Natural killer cell (primary cell): ENCODE data around the gene DMAC2L. TPM values are rescaled to one million over a fixed set of nuclear protein-coding genes. Genes with fewer than 3 reads are reported as not detected.

Experiments
- ATAC-seq, 3 donors: fragments of 150-1000 bp in 2 of 3; fragments of 200-7000 bp in 1 of 3; cut with Tn5 transposase; 1 replicate in 1 of 3; 2 replicates in 2 of 3; pipeline ENCODE4 v1.10.0; 2021; ENCODE audit warnings: mild to moderate bottlenecking in 2 of 3, moderate library complexity in 2 of 3
- DNase-seq, 2 donors: peaks; one replicate each; pipeline versions ENCODE4 v3.0.0 to v3.0.0-alpha.2; 2013 to 2021; ENCODE audit warnings: mixed read lengths in 1 of 2
- H3K27ac ChIP-seq: one replicate; pipeline ENCODE4 v1.5.1; 2013; ENCODE audit warnings: mild to moderate bottlenecking, low read length
- H3K27me3 ChIP-seq: one replicate; pipeline ENCODE4 v1.6.1; 2013; ENCODE audit warnings: low read length; ENCODE audit not compliant: control insufficient read depth, insufficient read depth
- H3K36me3 ChIP-seq: one replicate; pipeline ENCODE4 v1.6.1; 2013; ENCODE audit warnings: low read length; ENCODE audit not compliant: control insufficient read depth, insufficient read depth
- H3K4me1 ChIP-seq: one replicate; pipeline ENCODE4 v1.6.1; 2013; ENCODE audit warnings: low read length; ENCODE audit not compliant: control insufficient read depth, insufficient read depth
- H3K4me3 ChIP-seq: one replicate; pipeline ENCODE4 v1.5.1; 2013; ENCODE audit warnings: low read length
- H3K9me3 ChIP-seq: one replicate; pipeline ENCODE4 v1.6.1; 2013; ENCODE audit warnings: low read length; ENCODE audit not compliant: control insufficient read depth, insufficient read depth
- H3K27ac Mint-ChIP-seq, 2 donors: one replicate each; pipeline ENCODE4 v1.8.0; 2022; ENCODE audit warnings: mild to moderate bottlenecking in 2 of 2, mixed read lengths in 2 of 2, moderate library complexity in 1 of 2
- H3K27me3 Mint-ChIP-seq, 2 donors: one replicate each; pipeline ENCODE4 v1.8.0; 2022; ENCODE audit warnings: low read depth in 2 of 2, mixed read lengths in 2 of 2
- H3K36me3 Mint-ChIP-seq: one replicate; pipeline ENCODE4 v1.8.0; 2022; ENCODE audit warnings: mixed read lengths
- H3K4me1 Mint-ChIP-seq, 2 donors: one replicate each; pipeline ENCODE4 v1.8.0; 2022; ENCODE audit warnings: mixed read lengths in 2 of 2
- H3K4me3 Mint-ChIP-seq: one replicate; pipeline ENCODE4 v1.8.0; 2022; ENCODE audit warnings: mild to moderate bottlenecking, moderate library complexity, mixed read lengths
- H3K9me3 Mint-ChIP-seq, 2 donors: one replicate each; pipeline ENCODE4 v1.8.0; 2022; ENCODE audit warnings: mixed read lengths in 2 of 2
- WGBS: methylation state at CpG from one replicate; pipeline ENCODE4 v1.1.7; 2013; ENCODE audit warnings: missing lambda C conversion rate; ENCODE audit not compliant: insufficient coverage; 5-methylcytosine and 5-hydroxymethylcytosine counted together
- intact Hi-C: fragments of 100-400 bp; cut with micrococcal nuclease; formaldehyde crosslinking; loops from one replicate; pipeline ENCODE4 v1.14.2; 2022
- total RNA-seq, 4 donors: library from RNA; stranded (reverse); fragments of 120-200 nt in 1 of 4; gene quantifications; one replicate each; pipeline versions ENCODE4 v1.2.3 to v1.2.4, GENCODE V29; 2013 to 2022
- TF ChIP-seq, protein P1 (sequence below): fragments of 200-600 bp; IDR thresholded peaks from one replicate; pipeline ENCODE4 v1.8.0; 2022; ENCODE audit warnings: antibody characterized with exemption

The DMAC2L gene
- total RNA-seq, 3 donors from 2014 or later (not counting 1 experiment from before 2014, with no cell fraction given): 24.7 to 28.7 (median 25.0) TPM

DNA sequence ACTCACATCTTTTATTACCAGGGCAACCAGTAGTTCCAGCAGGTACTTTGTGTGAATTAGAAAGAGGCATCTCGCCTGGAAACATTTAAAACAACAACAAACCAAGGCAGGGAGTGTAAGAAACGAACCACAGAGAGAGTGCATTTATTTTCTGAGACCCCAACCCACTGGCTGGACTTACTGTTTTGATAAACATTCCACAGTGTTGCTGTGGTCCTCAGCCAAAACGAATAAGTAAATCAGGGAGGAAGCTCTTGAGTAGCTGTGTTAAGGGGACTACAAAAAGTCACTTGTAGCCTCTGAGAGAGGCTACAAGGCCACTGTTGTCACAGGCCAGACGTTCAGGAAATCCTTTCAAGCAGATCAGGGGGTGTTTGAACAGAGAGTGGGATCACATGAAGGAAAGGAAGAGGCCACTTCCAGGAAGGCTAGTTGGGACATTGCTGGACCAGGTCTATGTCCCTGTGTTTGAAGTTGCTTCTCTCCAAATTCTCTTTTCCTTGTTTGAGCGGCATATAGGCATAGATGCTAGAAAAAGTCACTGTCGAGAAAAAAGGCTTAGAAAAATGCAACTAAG, 33.8 kb downstream of the DMAC2L start:
- Histone ChIP-seq H3K4me1 (peaks cover 7% of the 10 kb centered on the region), H3K9me3 (no peaks in the 10 kb centered on the region), H3K27me3 (no peaks in the 10 kb centered on the region), H3K4me3 (no peak overlapping the region), H3K27ac (no peak overlapping the region), H3K36me3 (no peaks in the 10 kb centered on the region)
- ATAC-seq (no peak), DNase-seq (no peak)
- H3K27ac Mint-ChIP-seq: no peak overlapping the region
- TF ChIP-seq, protein P1, sequence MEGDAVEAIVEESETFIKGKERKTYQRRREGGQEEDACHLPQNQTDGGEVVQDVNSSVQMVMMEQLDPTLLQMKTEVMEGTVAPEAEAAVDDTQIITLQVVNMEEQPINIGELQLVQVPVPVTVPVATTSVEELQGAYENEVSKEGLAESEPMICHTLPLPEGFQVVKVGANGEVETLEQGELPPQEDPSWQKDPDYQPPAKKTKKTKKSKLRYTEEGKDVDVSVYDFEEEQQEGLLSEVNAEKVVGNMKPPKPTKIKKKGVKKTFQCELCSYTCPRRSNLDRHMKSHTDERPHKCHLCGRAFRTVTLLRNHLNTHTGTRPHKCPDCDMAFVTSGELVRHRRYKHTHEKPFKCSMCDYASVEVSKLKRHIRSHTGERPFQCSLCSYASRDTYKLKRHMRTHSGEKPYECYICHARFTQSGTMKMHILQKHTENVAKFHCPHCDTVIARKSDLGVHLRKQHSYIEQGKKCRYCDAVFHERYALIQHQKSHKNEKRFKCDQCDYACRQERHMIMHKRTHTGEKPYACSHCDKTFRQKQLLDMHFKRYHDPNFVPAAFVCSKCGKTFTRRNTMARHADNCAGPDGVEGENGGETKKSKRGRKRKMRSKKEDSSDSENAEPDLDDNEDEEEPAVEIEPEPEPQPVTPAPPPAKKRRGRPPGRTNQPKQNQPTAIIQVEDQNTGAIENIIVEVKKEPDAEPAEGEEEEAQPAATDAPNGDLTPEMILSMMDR: no peak
- H3K27me3 Mint-ChIP-seq: no peaks in the 10 kb centered on the region
- intact Hi-C loops: no loop called here
- WGBS: 71% methylated on average over 6 of the region's 6 CpGs
- H3K36me3 Mint-ChIP-seq: no peaks in the 10 kb centered on the region
- H3K9me3 Mint-ChIP-seq: no peaks in the 10 kb centered on the region
- H3K4me3 Mint-ChIP-seq: no peak overlapping the region
- H3K4me1 Mint-ChIP-seq: peaks cover 18 to 39% of the 10 kb centered on the region in 2 donors

DNA sequence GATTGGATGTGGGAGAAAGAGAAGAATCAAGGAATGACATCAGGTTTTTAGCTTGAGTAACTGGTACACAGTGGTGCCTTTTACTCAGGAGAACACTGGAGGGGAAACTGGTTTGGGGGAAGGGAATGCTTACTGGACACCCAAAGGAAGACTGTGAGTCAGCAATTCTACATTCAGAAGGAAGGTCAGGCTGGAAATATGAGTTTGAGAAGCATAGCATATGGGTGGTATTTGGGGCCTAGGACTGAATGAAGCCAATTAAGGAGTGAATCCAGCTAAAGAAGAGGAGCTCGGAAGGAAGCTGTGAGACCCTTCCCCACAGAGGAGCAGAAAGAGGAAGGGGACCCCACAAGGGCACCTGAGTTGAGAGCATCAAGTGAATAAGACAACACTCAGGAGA, 35.4 kb downstream of the DMAC2L start:
- H3K27ac ChIP-seq: no peak overlapping the region
- H3K36me3 Mint-ChIP-seq: no peaks in the 10 kb centered on the region
- H3K27me3 Mint-ChIP-seq: no peaks in the 10 kb centered on the region
- TF ChIP-seq, protein P1: no peak
- H3K9me3 Mint-ChIP-seq: no peaks in the 10 kb centered on the region
- peak overlapping the region in 1 of 2 donors; percentile 17 for H3K27ac Mint-ChIP-seq
- peaks cover 12 to 34% of the 10 kb centered on the region in 2 donors for H3K4me1 Mint-ChIP-seq
- no peak for DNase-seq
- 50% methylated on average over 1 of the region's 1 CpG for WGBS
- peaks cover 6% of the 10 kb centered on the region for H3K4me1 ChIP-seq
- H3K9me3 ChIP-seq: no peaks in the 10 kb centered on the region
- no peak overlapping the region for H3K4me3 Mint-ChIP-seq
- H3K27me3 ChIP-seq: no peaks in the 10 kb centered on the region
- intact Hi-C loops: no loop called here
- H3K36me3 ChIP-seq: no peaks in the 10 kb centered on the region
- H3K4me3 ChIP-seq: no peak overlapping the region
- ATAC-seq: no peak

DNA sequence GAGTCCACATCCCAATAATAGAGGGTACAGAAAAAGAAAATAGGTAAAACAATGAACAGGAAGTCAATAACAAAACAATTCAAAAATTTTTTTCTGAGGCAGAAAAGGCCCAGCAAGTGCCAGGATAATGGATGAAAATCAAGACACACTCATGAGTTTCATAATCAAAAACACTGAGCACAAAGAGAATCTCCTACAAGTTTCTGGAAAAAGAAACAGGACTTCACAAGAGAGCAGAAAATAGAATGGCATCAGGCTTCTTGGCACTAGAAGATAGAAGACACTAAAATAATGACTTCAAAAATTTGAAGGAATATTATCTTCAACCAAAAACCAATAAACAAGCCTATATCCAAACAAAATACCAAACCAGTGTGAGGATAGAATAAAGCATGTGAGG, 36.8 kb downstream of the DMAC2L start:
- DNase-seq: no peak
- H3K27me3 Mint-ChIP-seq: no peaks in the 10 kb centered on the region
- no peaks in the 10 kb centered on the region for H3K27me3 ChIP-seq
- H3K4me3 Mint-ChIP-seq: no peak overlapping the region
- H3K4me1 ChIP-seq: no peaks in the 10 kb centered on the region
- no peak overlapping the region for H3K27ac ChIP-seq
- no peaks in the 10 kb centered on the region for H3K36me3 Mint-ChIP-seq
- no peaks in the 10 kb centered on the region for H3K9me3 ChIP-seq
- intact Hi-C loops: no loop called here
- H3K27ac Mint-ChIP-seq: peak overlapping the region in 1 of 2 donors; percentile 45
- H3K4me1 Mint-ChIP-seq: peaks cover 8 to 19% of the 10 kb centered on the region in 2 donors
- TF ChIP-seq, protein P1: no peak
- H3K36me3 ChIP-seq: no peaks in the 10 kb centered on the region
- H3K9me3 Mint-ChIP-seq: no peaks in the 10 kb centered on the region
- H3K4me3 ChIP-seq: no peak overlapping the region
- no peak for ATAC-seq

DNA sequence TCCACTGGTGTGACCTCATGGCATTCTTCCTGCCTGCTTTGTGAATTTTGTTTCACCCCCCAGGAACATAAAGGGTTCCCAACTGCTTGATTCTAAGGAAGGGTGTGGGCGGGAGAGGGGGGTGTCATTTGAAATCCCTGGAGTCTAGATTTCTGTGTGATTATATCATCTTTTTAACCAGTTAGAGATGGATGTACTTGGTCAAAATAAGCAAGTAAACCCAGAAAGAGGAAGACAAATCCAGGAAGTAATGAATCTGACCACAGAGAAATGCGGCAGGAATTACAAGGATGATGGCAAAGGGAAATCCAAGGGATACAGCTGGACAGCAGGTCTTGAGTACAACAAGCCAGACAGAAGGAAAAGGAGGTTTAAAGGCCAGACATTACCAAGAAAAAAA, 38.9 kb downstream of the DMAC2L start:
- ATAC-seq: no peak
- WGBS: 83% methylated on average over 2 of the region's 2 CpGs

More for the DNA sequence above, 38.9 kb downstream of the DMAC2L start:
- TF ChIP-seq, protein P1: no peak
- Histone ChIP-seq H3K27ac (no peak overlapping the region), H3K4me1 (no peaks in the 10 kb centered on the region), H3K4me3 (no peak overlapping the region), H3K36me3 (no peaks in the 10 kb centered on the region), H3K9me3 (no peaks in the 10 kb centered on the region), H3K27me3 (no peaks in the 10 kb centered on the region)
- Mint-ChIP-seq H3K4me3 (no peak overlapping the region), H3K9me3 (no peaks in the 10 kb centered on the region), H3K36me3 (no peaks in the 10 kb centered on the region), H3K27me3 (no peaks in the 10 kb centered on the region), H3K4me1 (peaks cover 15 to 23% of the 10 kb centered on the region in 2 donors), H3K27ac (no peak overlapping the region)
- intact Hi-C loops: no loop called here
- no peak for DNase-seq
